Activated T-helper 1 cell treated with Interleukin-2 at 50 U/mL for 16 hours (primary cell): ENCODE measurements around the gene L2HGDH.
"Not testable (repeated sequence)": the region's sequence is repeated elsewhere in the genome, so short reads cannot be mapped to it uniquely, and the experiment has no call there.

ENCODE experiments used
- DNase-seq: peaks from one replicate; pipeline ENCODE4 v3.0.0-alpha.2; 2020; ENCODE audit warnings: low read depth

The L2HGDH gene

GRCh38 chr14:50311972-50312733 lies at the start of gene L2HGDH, which contains the start of gene DMAC2L:
Gene L2HGDH (minus strand): TSS chr14:50312229. CDS start chr14:50312150, 79 bp downstream.
Gene DMAC2L (plus strand): TSS chr14:50312324. CDS start chr14:50321488, 9,164 bp downstream.
- peak; percentile 80 for DNase-seq

- no peak for DNase-seq
These were observed 48.8 kb upstream of the L2HGDH start for GRCh38 chr14:50360851-50361250.

GRCh38 chr14:50360093-50360492 lies 48.1 kb upstream of the L2HGDH start:
- DNase-seq: no peak

GRCh38 chr14:50359631-50360030 lies 47.6 kb upstream of the L2HGDH start:
- DNase-seq: no peak

- DNase-seq: no peak
These were observed 45.8 kb upstream of the L2HGDH start for GRCh38 chr14:50357753-50358395.

- DNase-seq: no peak
These were observed 45.1 kb upstream of the L2HGDH start for GRCh38 chr14:50357124-50357523.

GRCh38 chr14:50356283-50356682 lies 44.3 kb upstream of the L2HGDH start:
- not testable (repeated sequence) for DNase-seq

GRCh38 chr14:50355692-50356091 lies 43.7 kb upstream of the L2HGDH start:
- DNase-seq: no peak

GRCh38 chr14:50354527-50354926 lies 42.5 kb upstream of the L2HGDH start:
- no peak for DNase-seq

- DNase-seq: no peak
These were observed 41.1 kb upstream of the L2HGDH start for GRCh38 chr14:50353126-50353525.

GRCh38 chr14:50352584-50352983 lies 40.6 kb upstream of the L2HGDH start:
- no peak for DNase-seq

GRCh38 chr14:50350975-50351374 lies 38.9 kb upstream of the L2HGDH start:
- DNase-seq: no peak

- DNase-seq: no peak
These were observed 36.9 kb upstream of the L2HGDH start for GRCh38 chr14:50348933-50349332.

- DNase-seq: no peak
These were observed 35.5 kb upstream of the L2HGDH start for GRCh38 chr14:50347521-50347920.

- no peak for DNase-seq
These were observed 33.9 kb upstream of the L2HGDH start for GRCh38 chr14:50345846-50346422.

- DNase-seq: no peak
These were observed 33.0 kb upstream of the L2HGDH start for GRCh38 chr14:50344876-50345563.

- no peak for DNase-seq
These were observed 32.2 kb upstream of the L2HGDH start for GRCh38 chr14:50344116-50344775.

GRCh38 chr14:50343434-50343833 lies 31.4 kb upstream of the L2HGDH start:
- no peak for DNase-seq

- no peak for DNase-seq
These were observed 30.4 kb upstream of the L2HGDH start for GRCh38 chr14:50342221-50343078.

- DNase-seq: no peak
These were observed 28.9 kb upstream of the L2HGDH start for GRCh38 chr14:50340963-50341362.

- DNase-seq: no peak
These were observed 28.0 kb upstream of the L2HGDH start for GRCh38 chr14:50340045-50340444.
